Measurements from ENCODE around the gene AIFM2. TPM values are rescaled to one million over a fixed set of nuclear protein-coding genes. Genes with fewer than 3 reads are reported as not detected.

The AIFM2 gene
- total and polyA plus RNA-seq, 2 donors (not counting 1 experiment from before 2014, with no cell fraction given): 11.1 to 15.5 TPM

GRCh38 chr10:70126700-70127395, 5.8 kb downstream of the AIFM2 start:
- H3K36me3 ChIP-seq (ENCODE audit: control insufficient read depth, insufficient read depth, low read length): peaks cover 2% of the 10 kb centered on the region
- peaks cover 5% of the 10 kb centered on the region for H3K4me1 ChIP-seq (ENCODE audit: control insufficient read depth, extremely low read depth, insufficient read depth, low read length)
- H3K9me3 ChIP-seq (ENCODE audit: control insufficient read depth, insufficient read depth, low read depth, low read length): no peaks in the 10 kb centered on the region
- H3K79me2 ChIP-seq (ENCODE audit: control insufficient read depth, insufficient read depth, low read length): peaks cover 2% of the 10 kb centered on the region
- H3K9ac ChIP-seq (ENCODE audit: insufficient read depth, low read length): no peak overlapping the region
- no peak overlapping the region for H2AFZ ChIP-seq (ENCODE audit: low read length)
- no peak for DNase-seq (ENCODE audit: low read depth in 2 of 2)
- TF ChIP-seq CTCF (conservative IDR thresholded peaks at IDR 0.05 in 1 of 2, IDR thresholded peaks at IDR 0.05 in 1 of 2; ENCODE audit: low read depth in 1 of 2, low read length in 2 of 2) (no peak), EZH2 (IDR thresholded peaks at IDR 0.05; ENCODE audit: low read length, missing control alignments) (no peak)
- no peak overlapping the region for H3K4me2 ChIP-seq (ENCODE audit: extremely low read depth, insufficient read depth, low read length)
- no peak overlapping the region for H3K4me3 ChIP-seq (replicated peaks in 1 of 4; ENCODE audit: control extremely low read depth in 1 of 4, insufficient read depth in 1 of 4, low read depth in 3 of 4, low read length in 4 of 4)
- H4K20me1 ChIP-seq (ENCODE audit: control insufficient read depth, extremely low read depth, insufficient read depth, low read length): no peaks in the 10 kb centered on the region
- no peaks in the 10 kb centered on the region for H3K27me3 ChIP-seq (ENCODE audit: control insufficient read depth, insufficient read depth, low read length)
- no peak overlapping the region for H3K27ac ChIP-seq (ENCODE audit: insufficient read depth, low read length)

- peaks cover 2% of the 10 kb centered on the region for H3K36me3 ChIP-seq (ENCODE audit: control insufficient read depth, insufficient read depth, low read length)
- no peak overlapping the region for H3K4me3 ChIP-seq (replicated peaks in 1 of 4; ENCODE audit: control extremely low read depth in 1 of 4, insufficient read depth in 1 of 4, low read depth in 3 of 4, low read length in 4 of 4)
Observed at GRCh38 chr10:70125918-70126552, 6.6 kb downstream of the AIFM2 start.

More at GRCh38 chr10:70125918-70126552, 6.6 kb downstream of the AIFM2 start:
- TF ChIP-seq EZH2 (IDR thresholded peaks at IDR 0.05; ENCODE audit: low read length, missing control alignments) (no peak), CTCF (conservative IDR thresholded peaks at IDR 0.05 in 1 of 2, IDR thresholded peaks at IDR 0.05 in 1 of 2; ENCODE audit: low read depth in 1 of 2, low read length in 2 of 2) (no peak)
- no peaks in the 10 kb centered on the region for H3K79me2 ChIP-seq (ENCODE audit: control insufficient read depth, insufficient read depth, low read length)
- DNase-seq (ENCODE audit: low read depth in 2 of 2): no peak
- no peak overlapping the region for H2AFZ ChIP-seq (ENCODE audit: low read length)
- H3K27ac ChIP-seq (ENCODE audit: insufficient read depth, low read length): no peak overlapping the region
- peaks cover 2% of the 10 kb centered on the region for H3K4me1 ChIP-seq (ENCODE audit: control insufficient read depth, extremely low read depth, insufficient read depth, low read length)
- no peak overlapping the region for H3K9ac ChIP-seq (ENCODE audit: insufficient read depth, low read length)
- H4K20me1 ChIP-seq (ENCODE audit: control insufficient read depth, extremely low read depth, insufficient read depth, low read length): no peaks in the 10 kb centered on the region
- H3K27me3 ChIP-seq (ENCODE audit: control insufficient read depth, insufficient read depth, low read length): no peaks in the 10 kb centered on the region
- no peak overlapping the region for H3K4me2 ChIP-seq (ENCODE audit: extremely low read depth, insufficient read depth, low read length)
- H3K9me3 ChIP-seq (ENCODE audit: control insufficient read depth, insufficient read depth, low read depth, low read length): no peaks in the 10 kb centered on the region
